ENCODE results near the gene GMCL2. TPM values are rescaled to one million over a fixed set of nuclear protein-coding genes. Genes with fewer than 3 reads are reported as not detected.

GMCL2 gene
- total and polyA plus RNA-seq, 9 of the 15 experiments (the other 6 are each of a cell fraction or from before 2014, with no cell fraction given), result 0.04 TPM; not detected in 8

DNA sequence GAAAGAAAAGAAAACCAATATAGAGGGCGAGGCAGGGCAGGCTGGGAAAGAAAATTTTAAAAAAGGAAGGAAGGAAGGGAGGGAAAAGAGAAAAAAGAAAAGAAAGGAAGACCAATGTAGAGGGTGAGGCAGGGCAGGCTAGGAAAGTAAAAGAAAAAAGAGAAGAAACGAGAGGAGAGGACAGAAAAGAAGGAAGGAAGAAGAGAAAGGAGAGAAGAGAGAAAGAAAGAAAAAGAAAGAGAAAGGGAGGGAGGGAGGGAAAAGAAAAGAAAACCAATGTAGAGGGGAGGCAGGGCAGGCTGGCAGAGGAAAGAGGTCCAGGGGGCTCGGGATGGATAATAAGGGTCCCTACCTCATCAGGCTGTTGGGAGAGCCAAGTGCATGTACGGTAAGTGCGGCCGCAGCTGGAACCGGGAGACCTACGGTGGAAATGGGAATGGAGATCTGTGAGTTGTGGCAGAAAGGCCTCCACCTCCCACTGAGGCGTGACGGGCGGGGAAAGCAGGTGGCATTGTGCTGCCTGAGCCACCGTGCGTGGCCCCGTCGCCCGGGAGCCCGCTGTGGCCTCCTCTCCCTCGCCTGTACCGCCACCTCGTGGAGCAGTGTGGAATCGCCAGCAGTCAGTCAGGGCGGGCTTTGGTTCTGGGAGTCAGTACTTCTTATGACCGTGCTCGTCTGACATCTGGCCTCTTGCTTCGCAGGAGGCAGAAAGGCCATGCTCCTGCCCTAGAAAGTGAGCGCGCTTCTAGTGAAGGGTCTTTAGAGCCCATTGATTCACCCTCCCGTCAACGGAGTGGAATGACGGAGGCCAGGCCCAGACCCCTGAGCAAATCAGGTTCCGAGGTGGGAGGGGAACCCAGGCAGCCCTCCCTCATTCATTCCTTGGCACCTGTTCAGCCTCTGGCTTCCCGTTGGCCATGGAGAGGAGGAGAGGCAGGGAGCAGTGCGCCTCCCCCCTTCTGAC is 23.1 kb downstream of the GMCL2 start (continued):
- TF ChIP-seq, protein P1, sequence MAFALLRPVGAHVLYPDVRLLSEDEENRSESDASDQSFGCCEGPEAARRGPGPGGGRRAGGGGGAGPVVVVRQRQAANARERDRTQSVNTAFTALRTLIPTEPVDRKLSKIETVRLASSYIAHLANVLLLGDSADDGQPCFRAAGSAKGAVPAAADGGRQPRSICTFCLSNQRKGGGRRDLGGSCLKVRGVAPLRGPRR (CRISPR knock-in tag; IDR thresholded peaks at IDR 0.05), result no peak
- peak; percentile 89 for TF ChIP-seq ARID2 (IDR thresholded peaks at IDR 0.05)
- TF ChIP-seq, protein P2, sequence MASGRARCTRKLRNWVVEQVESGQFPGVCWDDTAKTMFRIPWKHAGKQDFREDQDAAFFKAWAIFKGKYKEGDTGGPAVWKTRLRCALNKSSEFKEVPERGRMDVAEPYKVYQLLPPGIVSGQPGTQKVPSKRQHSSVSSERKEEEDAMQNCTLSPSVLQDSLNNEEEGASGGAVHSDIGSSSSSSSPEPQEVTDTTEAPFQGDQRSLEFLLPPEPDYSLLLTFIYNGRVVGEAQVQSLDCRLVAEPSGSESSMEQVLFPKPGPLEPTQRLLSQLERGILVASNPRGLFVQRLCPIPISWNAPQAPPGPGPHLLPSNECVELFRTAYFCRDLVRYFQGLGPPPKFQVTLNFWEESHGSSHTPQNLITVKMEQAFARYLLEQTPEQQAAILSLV (tag; IDR thresholded peaks at IDR 0.05), result no peak
- peak; percentile 32; the same call in 1 of the 2 replicates for TF ChIP-seq JUND (IDR thresholded peaks at IDR 0.05; ENCODE audit: borderline replicate concordance, low read depth, low read length)
- no peak; the same call in 2 of the 3 replicates for TF ChIP-seq JUND (tag; IDR thresholded peaks at IDR 0.05; ENCODE audit: borderline replicate concordance, low read depth, low read length)
- TF ChIP-seq ZC3H4 (CRISPR knock-in tag; IDR thresholded peaks at IDR 0.05; ENCODE audit: borderline replicate concordance), result no peak
- TF ChIP-seq, protein P3, sequence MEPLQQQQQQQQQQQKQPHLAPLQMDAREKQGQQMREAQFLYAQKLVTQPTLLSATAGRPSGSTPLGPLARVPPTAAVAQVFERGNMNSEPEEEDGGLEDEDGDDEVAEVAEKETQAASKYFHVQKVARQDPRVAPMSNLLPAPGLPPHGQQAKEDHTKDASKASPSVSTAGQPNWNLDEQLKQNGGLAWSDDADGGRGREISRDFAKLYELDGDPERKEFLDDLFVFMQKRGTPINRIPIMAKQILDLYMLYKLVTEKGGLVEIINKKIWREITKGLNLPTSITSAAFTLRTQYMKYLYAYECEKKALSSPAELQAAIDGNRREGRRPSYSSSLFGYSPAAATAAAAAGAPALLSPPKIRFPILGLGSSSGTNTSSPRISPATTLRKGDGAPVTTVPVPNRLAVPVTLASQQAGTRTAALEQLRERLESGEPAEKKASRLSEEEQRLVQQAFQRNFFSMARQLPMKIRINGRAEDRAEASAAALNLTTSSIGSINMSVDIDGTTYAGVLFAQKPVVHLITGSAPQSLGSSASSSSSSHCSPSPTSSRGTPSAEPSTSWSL (CRISPR knock-in tag; IDR thresholded peaks at IDR 0.05; ENCODE audit: borderline replicate concordance), result no peak
- TF ChIP-seq CTBP1 (IDR thresholded peaks at IDR 0.05; ENCODE audit: borderline replicate concordance), result peak; percentile 82
- TF ChIP-seq STAT5B (CRISPR knock-in tag; IDR thresholded peaks at IDR 0.05), result no peak
- TF ChIP-seq RB1 (IDR thresholded peaks at IDR 0.05; ENCODE audit: low read depth), result peak; percentile 95
- TF ChIP-seq, protein P4, sequence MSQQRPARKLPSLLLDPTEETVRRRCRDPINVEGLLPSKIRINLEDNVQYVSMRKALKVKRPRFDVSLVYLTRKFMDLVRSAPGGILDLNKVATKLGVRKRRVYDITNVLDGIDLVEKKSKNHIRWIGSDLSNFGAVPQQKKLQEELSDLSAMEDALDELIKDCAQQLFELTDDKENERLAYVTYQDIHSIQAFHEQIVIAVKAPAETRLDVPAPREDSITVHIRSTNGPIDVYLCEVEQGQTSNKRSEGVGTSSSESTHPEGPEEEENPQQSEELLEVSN (IDR thresholded peaks at IDR 0.05; ENCODE audit: borderline replicate concordance in 1 of 2, extremely low read depth in 1 of 2, insufficient read depth in 1 of 2, insufficient read length in 1 of 2, low read depth in 1 of 2, low read length in 1 of 2, poor library complexity in 1 of 2, severe bottlenecking in 1 of 2), result peak; percentile 46 to 68

All from K562 (cell line).